Kidney epithelial cell (primary cell): Measurements from ENCODE around the gene AOPEP. TPM values are rescaled to one million over a fixed set of nuclear protein-coding genes. Genes with fewer than 3 reads are reported as not detected.

Experiments used
- DNase-seq: peaks from one replicate; pipeline ENCODE4 v3.0.0-alpha.2; 2010; ENCODE audit warnings: low read depth
- H3K27me3 ChIP-seq: 2 replicates; pipeline ENCODE4 v1.6.0; 2011; ENCODE audit warnings: low read length; ENCODE audit not compliant: control insufficient read depth, insufficient read depth
- H3K36me3 ChIP-seq: 2 replicates; pipeline ENCODE4 v1.5.1; 2011; ENCODE audit warnings: low read length; ENCODE audit not compliant: control insufficient read depth, insufficient read depth
- H3K4me3 ChIP-seq: 2 replicates; pipeline ENCODE4 v1.5.1; 2011; ENCODE audit warnings: low read depth, mild to moderate bottlenecking, control low read depth, low read length
- total RNA-seq: library from RNA; depleted of rRNA; stranded (reverse); fragments of >200 nt; gene quantifications from 2 replicates; pipeline ENCODE4 v1.2.3, GENCODE V29; 2015
- TF ChIP-seq, protein P1 (sequence below): IDR thresholded peaks from 2 replicates; pipeline ENCODE4 v1.5.1; 2011; ENCODE audit warnings: mild to moderate bottlenecking, moderate library complexity, low read length, control low read depth, inconsistent platforms; ENCODE audit not compliant: insufficient read depth, poor library complexity, severe bottlenecking

The AOPEP gene
- total RNA-seq, 1 donor from 2014 or later, result 17.4 TPM

DNA sequence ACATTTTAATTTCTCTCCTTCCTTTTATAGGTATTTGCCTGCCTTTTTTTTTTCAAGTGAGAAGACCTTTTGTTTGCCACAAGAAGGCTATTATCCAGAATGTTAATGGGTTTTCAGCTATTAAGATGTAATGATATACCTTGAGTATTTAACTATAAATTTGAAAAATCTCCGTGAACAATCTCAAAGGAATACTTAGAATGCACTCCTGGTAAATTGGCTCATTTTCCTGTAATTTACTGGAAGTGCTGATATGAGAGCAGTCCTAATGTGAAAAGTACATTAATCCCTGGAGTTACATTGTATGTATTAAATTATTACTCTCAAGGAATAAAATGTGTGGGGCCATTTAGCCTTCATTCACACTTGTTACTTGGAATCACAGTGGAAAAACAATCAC, 32.4 kb downstream of the AOPEP start:
- Histone ChIP-seq H3K4me3 (no peak overlapping the region), H3K27me3 (no peaks in the 10 kb centered on the region), H3K36me3 (no peaks in the 10 kb centered on the region)
- TF ChIP-seq, protein P1, sequence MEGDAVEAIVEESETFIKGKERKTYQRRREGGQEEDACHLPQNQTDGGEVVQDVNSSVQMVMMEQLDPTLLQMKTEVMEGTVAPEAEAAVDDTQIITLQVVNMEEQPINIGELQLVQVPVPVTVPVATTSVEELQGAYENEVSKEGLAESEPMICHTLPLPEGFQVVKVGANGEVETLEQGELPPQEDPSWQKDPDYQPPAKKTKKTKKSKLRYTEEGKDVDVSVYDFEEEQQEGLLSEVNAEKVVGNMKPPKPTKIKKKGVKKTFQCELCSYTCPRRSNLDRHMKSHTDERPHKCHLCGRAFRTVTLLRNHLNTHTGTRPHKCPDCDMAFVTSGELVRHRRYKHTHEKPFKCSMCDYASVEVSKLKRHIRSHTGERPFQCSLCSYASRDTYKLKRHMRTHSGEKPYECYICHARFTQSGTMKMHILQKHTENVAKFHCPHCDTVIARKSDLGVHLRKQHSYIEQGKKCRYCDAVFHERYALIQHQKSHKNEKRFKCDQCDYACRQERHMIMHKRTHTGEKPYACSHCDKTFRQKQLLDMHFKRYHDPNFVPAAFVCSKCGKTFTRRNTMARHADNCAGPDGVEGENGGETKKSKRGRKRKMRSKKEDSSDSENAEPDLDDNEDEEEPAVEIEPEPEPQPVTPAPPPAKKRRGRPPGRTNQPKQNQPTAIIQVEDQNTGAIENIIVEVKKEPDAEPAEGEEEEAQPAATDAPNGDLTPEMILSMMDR, result no peak
- DNase-seq, result no peak

DNA sequence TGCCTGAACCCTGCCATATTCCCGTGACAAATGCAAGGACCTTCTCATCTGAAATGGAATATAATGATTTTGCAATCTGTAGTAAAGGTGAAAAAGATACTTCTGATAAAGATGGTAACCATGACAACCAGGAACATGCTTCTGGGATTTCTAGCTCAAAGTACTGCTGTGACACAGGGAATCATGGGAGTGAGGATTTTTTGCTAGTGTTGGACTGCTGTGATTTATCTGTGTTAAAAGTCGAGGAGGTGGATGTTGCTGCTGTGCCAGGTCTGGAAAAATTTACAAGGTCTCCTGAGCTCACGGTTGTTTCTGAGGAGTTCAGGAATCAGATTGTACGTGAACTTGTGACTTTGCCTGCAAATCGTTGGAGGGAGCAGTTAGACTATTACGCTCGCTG, 33.5 kb downstream of the AOPEP start:
- TF ChIP-seq, protein P1, result no peak
- DNase-seq, result no peak
- H3K36me3 ChIP-seq, result no peaks in the 10 kb centered on the region
- no peaks in the 10 kb centered on the region for H3K27me3 ChIP-seq
- H3K4me3 ChIP-seq, result no peak overlapping the region

DNA sequence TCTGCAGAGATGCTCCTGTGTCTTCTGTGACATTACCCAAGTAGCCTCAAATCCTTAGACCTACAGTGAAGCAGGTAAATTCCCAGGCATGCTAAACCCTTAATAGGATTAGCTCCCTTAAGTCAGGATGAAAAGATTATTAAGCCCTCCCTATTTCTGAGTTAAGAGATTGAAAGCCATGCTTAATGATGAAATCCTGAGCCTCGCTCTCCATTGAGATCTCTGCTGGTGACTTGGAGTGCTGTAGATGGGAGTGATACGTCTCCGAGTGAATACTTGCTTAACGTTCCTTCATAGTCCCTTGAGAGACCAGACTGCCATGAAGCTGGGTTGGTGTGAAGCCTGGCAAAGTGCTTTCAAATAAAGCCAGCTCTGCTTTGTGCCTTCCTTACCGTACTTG, 34.2 kb downstream of the AOPEP start:
- TF ChIP-seq, protein P1, result no peak
- no peak for DNase-seq
- H3K4me3 ChIP-seq, result no peak overlapping the region
- no peaks in the 10 kb centered on the region for H3K36me3 ChIP-seq
- no peaks in the 10 kb centered on the region for H3K27me3 ChIP-seq

DNA sequence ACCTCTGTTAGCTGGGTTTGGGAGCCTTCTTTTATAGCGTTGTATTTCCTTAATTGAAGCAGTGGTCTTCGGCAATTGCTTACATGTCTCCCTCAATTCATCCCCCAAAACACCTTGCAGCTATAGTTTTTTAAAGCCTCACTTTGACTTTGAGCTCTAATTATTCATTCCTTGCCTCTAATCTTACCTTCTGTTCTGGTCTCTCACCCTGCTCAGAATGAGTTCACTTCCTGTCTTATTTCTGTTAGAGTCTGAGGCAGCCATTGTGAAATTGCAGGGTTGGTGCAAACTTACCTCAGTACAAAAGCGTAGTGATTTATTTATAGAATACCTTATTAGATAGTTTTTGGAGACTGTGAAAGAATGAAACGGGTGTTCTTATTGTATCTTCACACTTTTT, 35.0 kb downstream of the AOPEP start:
- Histone ChIP-seq H3K27me3 (no peaks in the 10 kb centered on the region), H3K36me3 (no peaks in the 10 kb centered on the region), H3K4me3 (no peak overlapping the region)
- TF ChIP-seq, protein P1, result no peak
- no peak for DNase-seq

DNA sequence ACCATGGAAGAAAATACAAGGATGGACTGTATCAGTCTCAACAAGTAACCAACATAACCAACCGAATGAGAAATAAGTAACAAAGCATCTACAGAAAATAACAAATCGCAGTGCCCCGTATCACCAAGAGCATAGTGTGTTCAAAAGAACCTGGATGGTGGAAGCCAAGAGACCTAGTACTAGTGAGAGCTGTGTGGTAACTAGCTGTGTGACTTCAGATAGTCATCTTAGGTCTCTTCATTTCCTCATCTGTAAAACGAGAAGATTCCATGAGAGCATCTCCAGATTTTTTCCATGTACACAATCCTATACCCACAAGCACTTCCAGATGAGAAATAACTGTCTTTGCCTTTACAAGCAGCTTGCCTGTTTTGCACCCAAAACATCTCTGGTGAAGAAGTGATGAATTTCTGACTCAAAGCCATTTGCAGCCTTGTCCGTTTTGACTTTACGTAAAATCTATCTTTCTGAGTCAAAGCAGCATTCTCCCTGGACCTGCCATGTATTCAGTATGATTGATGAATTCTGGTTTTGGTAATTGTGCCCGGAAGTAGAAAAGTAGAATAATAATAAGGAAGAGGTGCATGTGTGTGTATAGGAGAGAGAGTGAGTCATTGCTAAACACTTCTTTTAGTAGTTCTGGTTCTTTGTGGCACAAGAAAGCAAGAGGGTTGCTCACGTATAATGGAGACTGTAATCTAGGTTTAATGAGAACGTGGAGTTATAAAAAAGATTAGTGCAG, 41.0 kb downstream of the AOPEP start:
- DNase-seq, result no peak
- TF ChIP-seq, protein P1, result no peak
- Histone ChIP-seq H3K27me3 (no peaks in the 10 kb centered on the region), H3K36me3 (no peaks in the 10 kb centered on the region), H3K4me3 (no peak overlapping the region)

DNA sequence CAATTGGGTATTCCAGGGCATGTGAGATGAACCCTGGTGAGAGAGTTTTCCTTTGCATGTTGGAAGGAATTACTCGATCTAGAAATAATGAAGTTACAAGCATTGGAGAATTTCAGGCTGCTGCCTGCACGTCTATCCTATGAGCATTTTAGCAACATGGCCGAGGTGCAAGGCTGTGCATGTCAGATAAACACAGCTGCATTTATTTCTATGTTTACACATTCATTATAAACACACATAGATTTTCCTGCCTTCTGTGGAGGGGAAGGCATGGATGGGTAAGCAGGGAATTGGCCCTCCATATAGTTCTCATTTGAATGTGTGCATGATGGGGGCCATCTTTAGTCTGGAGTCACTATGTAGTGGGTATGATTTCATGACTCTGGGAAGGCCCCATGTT, 42.3 kb downstream of the AOPEP start:
- TF ChIP-seq, protein P1, result no peak
- no peaks in the 10 kb centered on the region for H3K27me3 ChIP-seq
- H3K36me3 ChIP-seq, result no peaks in the 10 kb centered on the region
- H3K4me3 ChIP-seq, result no peak overlapping the region
- DNase-seq, result no peak
